22Rv1 (cell line): ENCODE results near the gene ESPNL.

Experiments used
- H3K27ac ChIP-seq: fragments of 450-650 bp; 2 replicates; pipeline ENCODE4 v1.5.1; 2017
- ZFX ChIP-seq: fragments of 450-650 bp; IDR thresholded peaks from 2 replicates; pipeline ENCODE4 v1.6.1; 2017; ENCODE audit warnings: antibody characterized with exemption, borderline replicate concordance
- TF ChIP-seq, protein P1 (sequence below): fragments of 450-650 bp; IDR thresholded peaks from 2 replicates; pipeline ENCODE4 v1.5.1; 2017; ENCODE audit warnings: mild to moderate bottlenecking

The ESPNL gene

DNA sequence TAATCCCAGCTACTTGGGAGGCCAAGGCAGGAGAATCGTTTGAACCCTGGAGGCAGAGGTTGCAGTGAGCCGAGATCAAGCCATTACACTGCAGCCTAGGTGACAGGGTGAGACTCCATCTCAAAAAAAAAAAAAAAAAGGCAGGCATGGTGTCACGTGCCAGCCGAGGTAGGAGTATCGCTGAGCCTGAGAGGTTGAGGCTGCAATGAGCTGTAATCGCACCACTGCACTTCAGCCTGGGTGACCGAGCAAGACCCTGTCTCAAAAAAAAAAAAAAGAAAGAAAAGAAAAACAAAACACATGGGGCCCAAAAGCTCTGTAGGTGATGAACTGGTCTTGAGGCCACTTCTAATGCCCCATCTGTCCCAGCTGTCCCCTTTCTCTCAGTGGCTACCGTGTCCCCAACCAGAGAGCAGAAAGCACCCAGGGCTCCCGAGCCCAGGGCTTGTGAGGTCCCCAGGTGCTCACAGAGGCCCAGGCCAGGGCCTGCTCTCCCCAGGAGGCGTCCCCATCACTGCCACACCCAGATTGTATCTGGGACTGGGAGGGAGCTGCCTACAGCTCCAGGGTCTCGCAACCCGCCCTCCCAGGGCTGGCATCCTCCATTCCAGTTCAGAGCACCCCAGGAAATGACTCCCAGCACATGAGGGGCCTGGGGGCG, 46.9 kb downstream of the ESPNL start:
- no peak overlapping the region for H3K27ac ChIP-seq
- TF ChIP-seq ZFX, result no peak
- TF ChIP-seq, protein P1, sequence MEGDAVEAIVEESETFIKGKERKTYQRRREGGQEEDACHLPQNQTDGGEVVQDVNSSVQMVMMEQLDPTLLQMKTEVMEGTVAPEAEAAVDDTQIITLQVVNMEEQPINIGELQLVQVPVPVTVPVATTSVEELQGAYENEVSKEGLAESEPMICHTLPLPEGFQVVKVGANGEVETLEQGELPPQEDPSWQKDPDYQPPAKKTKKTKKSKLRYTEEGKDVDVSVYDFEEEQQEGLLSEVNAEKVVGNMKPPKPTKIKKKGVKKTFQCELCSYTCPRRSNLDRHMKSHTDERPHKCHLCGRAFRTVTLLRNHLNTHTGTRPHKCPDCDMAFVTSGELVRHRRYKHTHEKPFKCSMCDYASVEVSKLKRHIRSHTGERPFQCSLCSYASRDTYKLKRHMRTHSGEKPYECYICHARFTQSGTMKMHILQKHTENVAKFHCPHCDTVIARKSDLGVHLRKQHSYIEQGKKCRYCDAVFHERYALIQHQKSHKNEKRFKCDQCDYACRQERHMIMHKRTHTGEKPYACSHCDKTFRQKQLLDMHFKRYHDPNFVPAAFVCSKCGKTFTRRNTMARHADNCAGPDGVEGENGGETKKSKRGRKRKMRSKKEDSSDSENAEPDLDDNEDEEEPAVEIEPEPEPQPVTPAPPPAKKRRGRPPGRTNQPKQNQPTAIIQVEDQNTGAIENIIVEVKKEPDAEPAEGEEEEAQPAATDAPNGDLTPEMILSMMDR, result no peak

DNA sequence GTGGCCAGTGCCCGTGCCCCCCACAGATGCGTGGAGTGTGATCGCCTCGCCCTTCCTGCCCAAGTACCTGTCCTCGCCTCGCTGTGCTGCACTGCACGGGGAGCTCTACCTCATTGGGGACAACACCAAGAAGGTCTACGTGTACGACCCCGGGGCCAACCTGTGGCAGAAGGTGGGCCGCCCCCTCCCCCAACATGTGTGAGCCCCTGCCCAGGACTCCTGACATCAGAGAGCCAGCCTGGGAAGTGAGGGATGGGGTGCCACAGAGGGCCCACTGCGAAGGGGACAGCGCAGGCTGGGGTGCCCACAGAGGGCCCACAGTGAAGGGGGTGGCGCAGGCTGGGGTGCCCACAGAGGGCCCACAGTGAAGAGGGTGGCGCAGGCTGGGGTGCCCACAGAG, 48.8 kb downstream of the ESPNL start:
- TF ChIP-seq, protein P1, result no peak
- TF ChIP-seq ZFX, result no peak
- no peak overlapping the region for H3K27ac ChIP-seq

DNA sequence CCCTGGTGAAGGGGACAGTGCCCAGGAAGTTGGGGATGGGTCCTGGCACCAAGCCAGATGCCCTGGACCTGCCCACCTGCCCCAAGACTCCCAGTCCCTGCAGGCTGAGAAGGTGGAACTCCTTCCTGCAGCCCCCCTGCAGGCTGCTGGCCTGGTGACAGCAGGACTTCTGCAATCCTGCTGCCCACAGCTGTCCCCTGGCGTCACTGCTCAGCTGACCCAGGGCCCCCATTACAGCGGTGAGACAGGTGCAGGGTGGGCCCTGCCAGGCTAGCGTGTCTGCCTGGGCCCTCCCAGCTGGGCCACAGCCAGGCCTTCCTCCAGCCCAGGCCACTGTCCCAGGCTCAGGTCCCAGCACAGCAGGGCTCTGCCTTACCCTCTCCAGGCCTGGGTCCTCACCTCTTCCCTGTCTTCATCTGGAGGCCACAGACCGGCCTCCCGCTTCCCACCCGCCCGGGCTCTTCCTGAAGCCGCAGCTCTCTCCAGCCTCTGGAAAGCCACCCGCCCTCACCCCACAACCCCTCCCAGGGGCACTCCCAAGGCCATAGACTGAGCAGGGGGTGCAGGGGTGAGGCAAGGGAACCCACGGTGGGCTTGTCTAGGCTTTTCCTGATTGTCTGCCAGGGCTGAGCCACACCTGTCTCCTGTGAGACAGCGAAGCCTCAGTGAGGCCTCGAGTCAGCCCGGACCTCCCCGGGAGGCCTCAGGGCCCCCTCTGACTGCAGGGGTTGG, 49.9 kb downstream of the ESPNL start:
- H3K27ac ChIP-seq, result no peak overlapping the region
- TF ChIP-seq, protein P1, result no peak
- no peak for TF ChIP-seq ZFX

DNA sequence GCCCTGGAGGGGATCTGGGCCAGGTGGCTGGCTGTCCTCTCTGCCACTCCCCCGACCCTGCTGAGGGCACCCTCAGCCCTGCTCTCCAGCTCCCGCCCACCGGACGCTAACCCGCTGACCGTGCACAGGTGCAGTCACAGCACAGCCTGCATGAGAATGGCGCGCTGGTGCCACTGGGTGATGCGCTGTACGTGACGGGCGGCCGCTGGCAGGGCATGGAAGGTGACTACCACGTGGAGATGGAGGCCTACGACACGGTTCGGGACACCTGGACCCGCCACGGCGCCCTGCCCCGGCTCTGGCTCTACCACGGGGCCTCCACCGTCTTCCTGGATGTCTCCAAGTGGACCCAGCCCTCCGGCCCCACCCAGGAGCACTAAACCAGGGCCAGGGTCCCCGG, 50.5 kb downstream of the ESPNL start:
- TF ChIP-seq, protein P1, result no peak
- no peak for TF ChIP-seq ZFX
- H3K27ac ChIP-seq, result no peak overlapping the region

DNA sequence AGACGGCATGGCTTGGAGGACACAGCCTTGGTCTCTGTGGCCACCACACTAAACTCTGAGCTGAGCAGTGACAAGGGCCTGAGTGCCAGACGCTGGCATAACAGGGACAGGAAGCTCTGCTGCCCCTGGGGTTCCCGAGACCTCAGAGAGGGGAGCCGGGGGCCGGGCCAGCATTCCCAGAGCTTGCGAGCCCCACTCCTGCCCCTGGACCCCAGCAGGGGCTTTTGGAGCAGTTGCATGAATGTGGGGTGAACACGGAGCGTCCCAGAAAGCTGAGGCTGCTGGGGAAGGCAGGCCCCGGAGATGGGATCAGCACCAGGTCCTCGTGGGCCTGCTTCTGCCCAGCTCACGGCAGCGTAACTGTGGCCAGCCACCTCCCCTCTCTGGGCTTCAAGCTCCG, 51.1 kb downstream of the ESPNL start:
- H3K27ac ChIP-seq, result no peak overlapping the region
- TF ChIP-seq, protein P1, result no peak
- no peak for TF ChIP-seq ZFX

DNA sequence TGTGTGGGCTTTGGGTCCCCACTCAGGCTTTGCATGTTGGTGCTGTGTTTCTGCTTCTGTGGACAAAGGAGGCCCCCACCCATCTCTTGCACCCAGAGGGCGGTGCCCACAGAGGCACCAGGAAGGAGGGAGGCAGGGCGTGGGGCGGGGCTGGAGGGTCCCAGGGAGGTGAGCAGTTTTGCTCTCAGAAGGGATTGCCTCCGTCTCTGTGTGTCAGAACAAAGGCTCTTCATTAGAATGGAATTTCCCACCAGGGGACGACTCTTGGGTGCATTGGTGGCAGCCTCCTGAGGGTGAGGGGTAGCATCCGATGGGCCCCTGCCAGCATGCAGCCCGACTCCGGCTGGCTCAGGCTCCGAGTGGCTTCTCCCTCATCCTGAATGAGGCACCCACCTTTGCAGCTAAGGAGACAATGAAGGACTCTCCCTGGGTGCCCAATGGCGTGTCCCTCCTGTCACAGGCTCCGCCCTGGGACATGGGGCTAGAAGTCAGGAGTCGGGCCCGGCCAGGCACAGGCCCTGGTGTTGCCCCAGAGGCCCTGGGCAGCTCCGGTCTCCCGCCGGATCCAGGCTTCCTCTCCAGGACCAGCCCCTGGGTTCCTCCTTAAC, 51.6 kb downstream of the ESPNL start:
- H3K27ac ChIP-seq, result no peak overlapping the region
- no peak for TF ChIP-seq ZFX
- TF ChIP-seq, protein P1, result no peak
